ENCODE measurements around the gene MTHFSD. TPM values are rescaled to one million over a fixed set of nuclear protein-coding genes. Genes with fewer than 3 reads are reported as not detected.

Gene MTHFSD
- total RNA-seq, 1 experiment from 2014 or later, result 11.9 TPM

GRCh38 chr16:86566966-86567700 is 12.1 kb upstream of the MTHFSD start:
- intact Hi-C loops (cut with micrococcal nuclease), result no loop called here
- no peaks in the 10 kb centered on the region for H3F3A ChIP-seq (ENCODE audit: low read length, unreplicated experiment)
- no peak overlapping the region for H3K9ac ChIP-seq (ENCODE audit: low read length)
- DNase-seq (no peak), ATAC-seq (no peak)
- H4K20me1 ChIP-seq (ENCODE audit: low read length), result no peaks in the 10 kb centered on the region
- H3K4me2 ChIP-seq (ENCODE audit: low read length), result no peak overlapping the region
- no peaks in the 10 kb centered on the region for H3K9me2 ChIP-seq (replicated peaks; ENCODE audit: low read length)
- no peaks in the 10 kb centered on the region for H3K36me3 ChIP-seq (ENCODE audit: low read depth, low read length)
- no peak overlapping the region for H2AFZ ChIP-seq (ENCODE audit: low read length)
- TF ChIP-seq EZH2 (IDR thresholded peaks at IDR 0.05; ENCODE audit: low read length, unreplicated experiment) (no peak), EZH2phosphoT487 (IDR thresholded peaks at IDR 0.05; ENCODE audit: borderline replicate concordance, low read length) (no peak), CTCF (conservative IDR thresholded peaks at IDR 0.05; ENCODE audit: low read depth, low read length) (no peak)
- no peaks in the 10 kb centered on the region for H3K9me3 ChIP-seq (ENCODE audit: low read length)
- peaks cover 15% of the 10 kb centered on the region for H3K4me1 ChIP-seq (ENCODE audit: insufficient read depth, low read length)
- H3K27ac ChIP-seq (ENCODE audit: low read length), result no peak overlapping the region
- no peaks in the 10 kb centered on the region for H3K27me3 ChIP-seq (ENCODE audit: low read length)
- BruUV-seq (replicated peaks), result no TSS peak
- CTCF ChIA-PET, result no interaction called here
- POLR2A ChIA-PET (ENCODE audit: unreplicated experiment), result no interaction called here
- H3K4me3 ChIP-seq (ENCODE audit: low read length), result no peak overlapping the region
- no peaks in the 10 kb centered on the region for H3K79me2 ChIP-seq (ENCODE audit: low read length)

DNA sequence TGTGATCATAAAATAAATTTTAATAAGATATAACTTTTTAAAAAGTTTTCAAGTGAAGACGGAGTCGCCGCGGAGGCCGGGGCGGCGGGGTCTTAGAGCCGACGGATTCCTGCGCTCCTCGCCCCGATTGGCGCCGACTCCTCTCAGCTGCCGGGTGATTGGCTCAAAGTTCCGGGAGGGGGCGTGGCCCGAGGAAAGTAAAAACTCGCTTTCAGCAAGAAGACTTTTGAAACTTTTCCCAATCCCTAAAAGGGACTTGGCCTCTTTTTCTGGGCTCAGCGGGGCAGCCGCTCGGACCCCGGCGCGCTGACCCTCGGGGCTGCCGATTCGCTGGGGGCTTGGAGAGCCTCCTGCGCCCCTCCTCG is 11.5 kb upstream of the MTHFSD start, which contains the start of gene FOXC2:
TSS of gene FOXC2 (plus strand) at position 229 of the 365 bp plus-strand sequence. CDS start 507 bp downstream, outside the sequence.
- Histone ChIP-seq H3K9ac (ENCODE audit: low read length) (no peak within 1 kb of the TSS), H4K20me1 (ENCODE audit: low read length) (no peaks in the 10 kb centered on the region), H3K27ac (ENCODE audit: low read length) (no peak within 1 kb of the TSS), H3K4me3 (ENCODE audit: low read length) (no peak within 1 kb of the TSS), H3K4me1 (ENCODE audit: insufficient read depth, low read length) (peaks cover 15% of the 10 kb centered on the region), H3F3A (ENCODE audit: low read length, unreplicated experiment) (no peaks in the 10 kb centered on the region), H2AFZ (ENCODE audit: low read length) (no peak within 1 kb of the TSS), H3K9me3 (ENCODE audit: low read length) (no peaks in the 10 kb centered on the region), H3K4me2 (ENCODE audit: low read length) (no peak within 1 kb of the TSS), H3K36me3 (ENCODE audit: low read depth, low read length) (no peaks in the 10 kb centered on the region), H3K27me3 (ENCODE audit: low read length) (no peaks in the 10 kb centered on the region), H3K79me2 (ENCODE audit: low read length) (no peaks in the 10 kb centered on the region), H3K9me2 (replicated peaks; ENCODE audit: low read length) (no peaks in the 10 kb centered on the region)
- TF ChIP-seq EZH2phosphoT487 (IDR thresholded peaks at IDR 0.05; ENCODE audit: borderline replicate concordance, low read length) (no peak), EZH2 (IDR thresholded peaks at IDR 0.05; ENCODE audit: low read length, unreplicated experiment) (no peak), CTCF (conservative IDR thresholded peaks at IDR 0.05; ENCODE audit: low read depth, low read length) (no peak)
- intact Hi-C loops (cut with micrococcal nuclease), result no loop called here
- ATAC-seq (no peak), DNase-seq (no peak)
- no TSS peak for BruUV-seq (replicated peaks)
- CTCF ChIA-PET, result no interaction called here
- POLR2A ChIA-PET (ENCODE audit: unreplicated experiment), result no interaction called here
